Measurements from ENCODE around the gene PLPPR5. TPM values are rescaled to one million over a fixed set of nuclear protein-coding genes. Genes with fewer than 3 reads are reported as not detected.

PLPPR5 gene
- total RNA-seq, 4 donors from 2014 or later = 0.17 TPM; not detected in 2

DNA sequence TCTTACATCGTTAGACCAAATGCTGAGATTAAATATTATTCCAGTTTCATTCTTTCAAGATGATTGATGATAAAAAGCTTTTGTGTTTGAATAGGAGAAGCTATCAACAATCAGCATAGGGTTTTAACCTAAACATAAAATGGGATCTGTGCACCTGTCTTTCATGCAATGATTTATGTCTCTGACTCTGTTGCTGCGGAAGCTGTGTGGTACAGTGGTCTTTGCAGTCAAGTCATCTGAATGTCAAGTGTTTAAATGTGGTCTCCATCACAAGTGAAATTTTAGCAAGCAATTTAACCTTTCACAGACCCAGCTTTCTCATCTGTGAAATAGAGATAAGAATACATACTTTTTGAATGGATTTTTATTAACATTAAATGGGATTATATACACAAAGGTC is 107.2 kb downstream of the PLPPR5 start:
- no peaks in the 10 kb centered on the region for H3K9me3 ChIP-seq
- H3K27me3 ChIP-seq = no peaks in the 10 kb centered on the region
- H3K27ac ChIP-seq (replicated peaks in 1 of 4) = no peak overlapping the region
- TF ChIP-seq POLR2AphosphoS5 (IDR thresholded peaks at IDR 0.05) (no peak), POLR2A (IDR thresholded peaks at IDR 0.05; ENCODE audit: low read depth) (no peak), EP300 (IDR thresholded peaks at IDR 0.05) (no peak)
- TF ChIP-seq, protein P1, sequence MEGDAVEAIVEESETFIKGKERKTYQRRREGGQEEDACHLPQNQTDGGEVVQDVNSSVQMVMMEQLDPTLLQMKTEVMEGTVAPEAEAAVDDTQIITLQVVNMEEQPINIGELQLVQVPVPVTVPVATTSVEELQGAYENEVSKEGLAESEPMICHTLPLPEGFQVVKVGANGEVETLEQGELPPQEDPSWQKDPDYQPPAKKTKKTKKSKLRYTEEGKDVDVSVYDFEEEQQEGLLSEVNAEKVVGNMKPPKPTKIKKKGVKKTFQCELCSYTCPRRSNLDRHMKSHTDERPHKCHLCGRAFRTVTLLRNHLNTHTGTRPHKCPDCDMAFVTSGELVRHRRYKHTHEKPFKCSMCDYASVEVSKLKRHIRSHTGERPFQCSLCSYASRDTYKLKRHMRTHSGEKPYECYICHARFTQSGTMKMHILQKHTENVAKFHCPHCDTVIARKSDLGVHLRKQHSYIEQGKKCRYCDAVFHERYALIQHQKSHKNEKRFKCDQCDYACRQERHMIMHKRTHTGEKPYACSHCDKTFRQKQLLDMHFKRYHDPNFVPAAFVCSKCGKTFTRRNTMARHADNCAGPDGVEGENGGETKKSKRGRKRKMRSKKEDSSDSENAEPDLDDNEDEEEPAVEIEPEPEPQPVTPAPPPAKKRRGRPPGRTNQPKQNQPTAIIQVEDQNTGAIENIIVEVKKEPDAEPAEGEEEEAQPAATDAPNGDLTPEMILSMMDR (IDR thresholded peaks at IDR 0.05) = no peak
- WGBS = 43% methylated on average over 2 of the region's 2 CpGs
- DNase-seq (ENCODE audit: extremely low spot score) = no peak
- no peaks in the 10 kb centered on the region for H3K36me3 ChIP-seq
- no peaks in the 10 kb centered on the region for H3K4me1 ChIP-seq
- intact Hi-C loops (cut with DNase I) = no loop called here
- H3K4me3 ChIP-seq = no peak overlapping the region

DNA sequence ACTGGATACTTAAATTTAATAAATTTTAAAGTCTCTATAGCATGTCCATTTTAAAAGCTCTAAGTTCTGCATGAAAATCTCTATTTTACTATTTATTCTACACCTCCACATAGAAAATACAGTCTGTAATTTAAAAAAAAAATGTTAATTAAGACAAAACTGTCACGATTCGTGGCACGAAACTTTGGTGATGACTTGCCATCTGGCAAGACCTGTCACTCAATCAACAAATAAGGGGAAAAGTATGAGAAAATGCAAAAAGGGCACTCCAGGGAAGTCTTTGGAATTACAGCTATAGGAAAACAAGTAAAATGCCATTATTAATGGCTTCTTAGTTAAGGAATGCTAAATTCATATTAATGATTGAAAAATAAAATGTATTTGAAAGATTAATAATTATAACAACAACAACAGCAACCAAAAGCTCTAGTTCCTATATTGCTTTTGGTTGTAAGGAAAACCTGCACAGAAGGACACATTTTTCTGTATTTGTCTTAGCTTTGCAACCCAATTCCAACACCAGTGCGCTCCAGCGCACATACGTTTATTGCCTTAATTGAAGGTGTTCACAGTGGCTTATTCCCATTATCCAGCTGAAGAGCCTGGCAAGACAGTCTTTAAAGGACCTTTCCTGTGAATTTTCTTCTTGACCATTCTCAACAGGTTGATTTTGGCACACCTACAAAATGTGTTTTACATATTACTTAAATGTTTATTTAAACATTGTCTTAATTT is 107.8 kb downstream of the PLPPR5 start:
- H3K9me3 ChIP-seq = no peaks in the 10 kb centered on the region
- intact Hi-C loops (cut with DNase I) = no loop called here
- H3K4me1 ChIP-seq = no peaks in the 10 kb centered on the region
- no peaks in the 10 kb centered on the region for H3K27me3 ChIP-seq
- no peak overlapping the region for H3K4me3 ChIP-seq
- H3K27ac ChIP-seq (replicated peaks in 1 of 4) = no peak overlapping the region
- WGBS = 92% methylated on average over 6 of the region's 6 CpGs
- TF ChIP-seq POLR2A (IDR thresholded peaks at IDR 0.05; ENCODE audit: low read depth) (no peak), EP300 (IDR thresholded peaks at IDR 0.05) (no peak), POLR2AphosphoS5 (IDR thresholded peaks at IDR 0.05) (no peak)
- TF ChIP-seq, protein P1 (IDR thresholded peaks at IDR 0.05) = no peak
- H3K36me3 ChIP-seq = no peaks in the 10 kb centered on the region
- DNase-seq (ENCODE audit: extremely low spot score) = no peak

DNA sequence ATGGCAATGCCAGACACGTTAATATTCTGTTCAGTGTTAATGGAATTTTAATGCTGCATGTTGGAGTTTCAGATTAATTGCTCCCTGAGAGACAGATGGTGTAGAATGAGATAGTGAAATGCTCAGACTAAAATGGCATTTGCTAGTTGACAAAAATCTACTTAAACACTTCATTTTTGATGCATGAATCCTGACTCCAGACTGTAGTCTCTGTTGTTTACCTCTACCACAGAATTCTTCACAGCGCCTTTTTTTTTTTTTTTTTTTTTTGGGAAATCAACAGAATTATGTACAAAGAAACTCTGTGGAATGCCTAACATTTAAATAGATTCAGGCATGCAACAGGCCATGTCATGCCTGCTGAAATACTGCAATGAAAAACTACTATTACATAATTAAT is 111.3 kb downstream of the PLPPR5 start:
- Histone ChIP-seq H3K4me1 (no peaks in the 10 kb centered on the region), H3K9me3 (no peaks in the 10 kb centered on the region), H3K4me3 (no peak overlapping the region), H3K36me3 (no peaks in the 10 kb centered on the region), H3K27ac (replicated peaks in 1 of 4) (no peak overlapping the region), H3K27me3 (no peaks in the 10 kb centered on the region)
- intact Hi-C loops (cut with DNase I) = no loop called here
- DNase-seq (ENCODE audit: extremely low spot score) = no peak
- WGBS = 72% methylated on average over 2 of the region's 2 CpGs
- TF ChIP-seq EP300 (IDR thresholded peaks at IDR 0.05) (no peak), POLR2AphosphoS5 (IDR thresholded peaks at IDR 0.05) (no peak), POLR2A (IDR thresholded peaks at IDR 0.05; ENCODE audit: low read depth) (no peak)
- TF ChIP-seq, protein P1 (IDR thresholded peaks at IDR 0.05) = no peak

DNA sequence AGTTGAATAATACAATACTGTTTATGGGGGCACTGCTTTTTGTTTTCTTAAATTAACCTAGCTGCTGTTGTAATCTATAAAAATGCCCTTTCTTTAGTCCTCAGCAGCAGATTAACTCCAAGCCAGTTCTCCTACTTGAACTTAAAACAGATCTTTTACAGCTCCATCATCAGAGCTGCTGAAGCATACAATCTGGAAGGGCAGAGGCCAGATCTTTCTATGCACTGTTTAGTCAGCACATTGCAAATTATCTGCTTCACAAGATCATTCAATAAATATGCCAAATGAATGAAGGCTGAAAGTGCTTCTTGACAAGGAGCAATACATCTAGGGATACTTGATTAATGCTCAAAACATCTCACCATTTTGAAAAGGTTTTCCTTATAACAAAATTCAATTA is 115.8 kb downstream of the PLPPR5 start:
- no peaks in the 10 kb centered on the region for H3K9me3 ChIP-seq
- H3K4me3 ChIP-seq = no peak overlapping the region
- H3K27ac ChIP-seq (replicated peaks in 1 of 4) = no peak overlapping the region
- intact Hi-C loops (cut with DNase I) = no loop called here
- no peak for DNase-seq (ENCODE audit: extremely low spot score)
- no peaks in the 10 kb centered on the region for H3K4me1 ChIP-seq
- no peak for TF ChIP-seq EP300 (IDR thresholded peaks at IDR 0.05)
- no peak for TF ChIP-seq POLR2AphosphoS5 (IDR thresholded peaks at IDR 0.05)
- TF ChIP-seq POLR2A (IDR thresholded peaks at IDR 0.05; ENCODE audit: low read depth) = no peak
- TF ChIP-seq, protein P1 (IDR thresholded peaks at IDR 0.05) = no peak
- no peaks in the 10 kb centered on the region for H3K36me3 ChIP-seq
- H3K27me3 ChIP-seq = no peaks in the 10 kb centered on the region

DNA sequence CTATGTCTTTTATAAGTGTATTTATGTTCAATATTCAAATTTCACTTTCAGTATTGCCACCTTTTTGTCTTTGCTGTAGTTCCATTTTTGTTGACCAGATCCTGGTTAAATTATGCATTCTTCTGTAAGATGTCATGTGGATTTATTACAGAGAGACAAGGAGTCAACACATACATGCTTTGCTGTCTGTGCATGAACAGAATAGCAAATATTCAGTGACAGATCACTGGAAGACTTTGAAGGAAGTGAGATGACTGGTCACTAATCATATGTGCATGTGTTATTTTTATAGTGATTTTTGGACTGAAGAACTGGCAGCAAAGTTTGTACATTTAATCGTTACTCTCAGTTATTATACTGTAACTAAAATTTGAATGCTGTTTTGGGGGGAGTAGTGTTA is 117.2 kb downstream of the PLPPR5 start:
- intact Hi-C loops (cut with DNase I) = no loop called here
- 56% methylated on average over 1 of the region's 1 CpG for WGBS

More for the DNA sequence above, 117.2 kb downstream of the PLPPR5 start:
- Histone ChIP-seq H3K27me3 (no peaks in the 10 kb centered on the region), H3K9me3 (no peaks in the 10 kb centered on the region), H3K27ac (replicated peaks in 1 of 4) (no peak overlapping the region), H3K4me1 (no peaks in the 10 kb centered on the region), H3K36me3 (no peaks in the 10 kb centered on the region), H3K4me3 (no peak overlapping the region)
- DNase-seq (ENCODE audit: extremely low spot score) = no peak
- TF ChIP-seq, protein P1 (IDR thresholded peaks at IDR 0.05) = no peak
- TF ChIP-seq POLR2AphosphoS5 (IDR thresholded peaks at IDR 0.05) (no peak), POLR2A (IDR thresholded peaks at IDR 0.05; ENCODE audit: low read depth) (no peak), EP300 (IDR thresholded peaks at IDR 0.05) (no peak)
